Liver (tissue), 3 donors: ENCODE results near the gene ANTXR1.

Experiments
- EGR1 ChIP-seq, 2 donors: IDR thresholded peaks; 2 replicates each; pipeline ENCODE4 v1.6.1; 2016 to 2018; ENCODE audit warnings: antibody characterized with exemption in 2 of 2, low read depth in 2 of 2
- FOXA1 ChIP-seq: IDR thresholded peaks from 2 replicates; pipeline ENCODE4 v1.6.1; 2016; ENCODE audit warnings: antibody characterized with exemption
- GABPA ChIP-seq, 2 donors: IDR thresholded peaks in 1 of 2; conservative IDR thresholded peaks in 1 of 2; 2 replicates each; pipeline ENCODE4 v1.6.1; 2016; ENCODE audit warnings: antibody characterized with exemption in 2 of 2, mild to moderate bottlenecking in 1 of 2, moderate library complexity in 1 of 2
- JUND ChIP-seq, 2 donors: IDR thresholded peaks; 2 replicates each; pipeline ENCODE4 v1.6.1; 2016; ENCODE audit warnings: antibody characterized with exemption in 2 of 2
- RAD21 ChIP-seq, 2 donors: IDR thresholded peaks; 2 replicates each; pipeline ENCODE4 v1.6.1; 2016; ENCODE audit warnings: antibody characterized with exemption in 2 of 2, mild to moderate bottlenecking in 2 of 2
- RXRA ChIP-seq, 2 donors: IDR thresholded peaks; 2 replicates each; pipeline ENCODE4 v1.6.1; 2017 to 2018; ENCODE audit warnings: antibody characterized with exemption in 2 of 2, mild to moderate bottlenecking in 1 of 2
- SP1 ChIP-seq: IDR thresholded peaks from 2 replicates; pipeline ENCODE4 v1.6.1; 2018; ENCODE audit warnings: antibody characterized with exemption, mild to moderate bottlenecking
- TAF1 ChIP-seq: conservative IDR thresholded peaks from 2 replicates; pipeline ENCODE4 v1.6.1; 2016; ENCODE audit warnings: antibody characterized with exemption, mild to moderate bottlenecking
- YY1 ChIP-seq: IDR thresholded peaks from 2 replicates; pipeline ENCODE4 v1.6.1; 2016; ENCODE audit warnings: antibody characterized with exemption, mild to moderate bottlenecking
- TF ChIP-seq, protein P1 (sequence below): fragments of 150-350 bp; IDR thresholded peaks from 2 replicates; pipeline ENCODE4 v1.5.1; 2017; ENCODE audit warnings: improper control_type of control experiment, low read depth, low read length; ENCODE audit not compliant: missing input control
- TF ChIP-seq, protein P2 (sequence below): IDR thresholded peaks from 2 replicates; pipeline ENCODE4 v1.6.1; 2016; ENCODE audit warnings: antibody characterized with exemption
- TF ChIP-seq, protein P3 (sequence below): IDR thresholded peaks from 2 replicates; pipeline ENCODE4 v1.6.1; 2016; ENCODE audit warnings: antibody characterized with exemption, mild to moderate bottlenecking
- TF ChIP-seq, protein P4 (sequence below): IDR thresholded peaks from 2 replicates; pipeline ENCODE4 v1.6.1; 2016; ENCODE audit warnings: antibody characterized with exemption
- donor health status: healthy.
- donor health status: healthy.

DNA sequence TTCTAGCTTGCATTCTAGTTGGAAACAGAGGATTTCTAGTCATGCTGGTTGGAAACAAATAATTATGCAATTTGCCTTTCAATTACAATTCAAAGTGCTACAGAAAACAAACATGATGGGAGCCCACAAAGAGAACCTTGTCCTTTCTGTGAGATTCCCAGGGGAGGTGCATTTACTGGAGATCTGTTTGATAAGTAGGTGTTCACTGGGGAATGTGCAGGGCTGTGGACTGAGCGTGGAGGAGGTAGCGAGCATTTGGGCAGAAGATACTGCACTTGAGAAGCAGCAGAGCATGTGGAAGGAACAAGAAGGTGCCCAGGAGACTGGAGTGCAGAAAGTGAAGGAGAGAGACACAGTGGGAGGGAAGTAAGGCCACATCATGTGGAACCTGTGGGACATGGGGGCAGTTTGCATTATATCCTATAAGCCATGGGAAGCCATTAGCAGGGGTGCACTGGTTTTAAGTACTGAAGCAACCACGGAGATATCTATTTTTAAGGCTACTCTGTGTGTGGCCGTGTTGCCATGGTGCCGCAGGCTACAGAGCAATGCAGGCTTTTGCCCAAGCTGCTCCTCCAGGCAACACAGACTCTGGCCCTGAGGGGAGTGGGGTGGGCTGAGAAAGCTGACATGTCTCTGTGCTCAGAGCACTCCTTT, 154.0 kb downstream of the ANTXR1 start:
- TF ChIP-seq, protein P1, sequence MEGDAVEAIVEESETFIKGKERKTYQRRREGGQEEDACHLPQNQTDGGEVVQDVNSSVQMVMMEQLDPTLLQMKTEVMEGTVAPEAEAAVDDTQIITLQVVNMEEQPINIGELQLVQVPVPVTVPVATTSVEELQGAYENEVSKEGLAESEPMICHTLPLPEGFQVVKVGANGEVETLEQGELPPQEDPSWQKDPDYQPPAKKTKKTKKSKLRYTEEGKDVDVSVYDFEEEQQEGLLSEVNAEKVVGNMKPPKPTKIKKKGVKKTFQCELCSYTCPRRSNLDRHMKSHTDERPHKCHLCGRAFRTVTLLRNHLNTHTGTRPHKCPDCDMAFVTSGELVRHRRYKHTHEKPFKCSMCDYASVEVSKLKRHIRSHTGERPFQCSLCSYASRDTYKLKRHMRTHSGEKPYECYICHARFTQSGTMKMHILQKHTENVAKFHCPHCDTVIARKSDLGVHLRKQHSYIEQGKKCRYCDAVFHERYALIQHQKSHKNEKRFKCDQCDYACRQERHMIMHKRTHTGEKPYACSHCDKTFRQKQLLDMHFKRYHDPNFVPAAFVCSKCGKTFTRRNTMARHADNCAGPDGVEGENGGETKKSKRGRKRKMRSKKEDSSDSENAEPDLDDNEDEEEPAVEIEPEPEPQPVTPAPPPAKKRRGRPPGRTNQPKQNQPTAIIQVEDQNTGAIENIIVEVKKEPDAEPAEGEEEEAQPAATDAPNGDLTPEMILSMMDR, result no peak
- no peak for TF ChIP-seq YY1
- TF ChIP-seq RAD21 (IDR thresholded peaks at IDR 0.05), result peak; percentile 21 to 33
- TF ChIP-seq, protein P2, sequence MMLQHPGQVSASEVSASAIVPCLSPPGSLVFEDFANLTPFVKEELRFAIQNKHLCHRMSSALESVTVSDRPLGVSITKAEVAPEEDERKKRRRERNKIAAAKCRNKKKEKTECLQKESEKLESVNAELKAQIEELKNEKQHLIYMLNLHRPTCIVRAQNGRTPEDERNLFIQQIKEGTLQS, result no peak
- peak; percentile 41 for TF ChIP-seq SP1
- TF ChIP-seq, protein P3, sequence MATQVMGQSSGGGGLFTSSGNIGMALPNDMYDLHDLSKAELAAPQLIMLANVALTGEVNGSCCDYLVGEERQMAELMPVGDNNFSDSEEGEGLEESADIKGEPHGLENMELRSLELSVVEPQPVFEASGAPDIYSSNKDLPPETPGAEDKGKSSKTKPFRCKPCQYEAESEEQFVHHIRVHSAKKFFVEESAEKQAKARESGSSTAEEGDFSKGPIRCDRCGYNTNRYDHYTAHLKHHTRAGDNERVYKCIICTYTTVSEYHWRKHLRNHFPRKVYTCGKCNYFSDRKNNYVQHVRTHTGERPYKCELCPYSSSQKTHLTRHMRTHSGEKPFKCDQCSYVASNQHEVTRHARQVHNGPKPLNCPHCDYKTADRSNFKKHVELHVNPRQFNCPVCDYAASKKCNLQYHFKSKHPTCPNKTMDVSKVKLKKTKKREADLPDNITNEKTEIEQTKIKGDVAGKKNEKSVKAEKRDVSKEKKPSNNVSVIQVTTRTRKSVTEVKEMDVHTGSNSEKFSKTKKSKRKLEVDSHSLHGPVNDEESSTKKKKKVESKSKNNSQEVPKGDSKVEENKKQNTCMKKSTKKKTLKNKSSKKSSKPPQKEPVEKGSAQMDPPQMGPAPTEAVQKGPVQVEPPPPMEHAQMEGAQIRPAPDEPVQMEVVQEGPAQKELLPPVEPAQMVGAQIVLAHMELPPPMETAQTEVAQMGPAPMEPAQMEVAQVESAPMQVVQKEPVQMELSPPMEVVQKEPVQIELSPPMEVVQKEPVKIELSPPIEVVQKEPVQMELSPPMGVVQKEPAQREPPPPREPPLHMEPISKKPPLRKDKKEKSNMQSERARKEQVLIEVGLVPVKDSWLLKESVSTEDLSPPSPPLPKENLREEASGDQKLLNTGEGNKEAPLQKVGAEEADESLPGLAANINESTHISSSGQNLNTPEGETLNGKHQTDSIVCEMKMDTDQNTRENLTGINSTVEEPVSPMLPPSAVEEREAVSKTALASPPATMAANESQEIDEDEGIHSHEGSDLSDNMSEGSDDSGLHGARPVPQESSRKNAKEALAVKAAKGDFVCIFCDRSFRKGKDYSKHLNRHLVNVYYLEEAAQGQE, result no peak
- TF ChIP-seq GABPA (IDR thresholded peaks at IDR 0.05 in 1 of 2, conservative IDR thresholded peaks at IDR 0.05 in 1 of 2), result no peak
- TF ChIP-seq RXRA (IDR thresholded peaks at IDR 0.05), result peak in 1 of 2 donors; percentile 60
- TF ChIP-seq EGR1 (IDR thresholded peaks at IDR 0.05; ENCODE audit: low read depth in 2 of 2), result no peak
- TF ChIP-seq, protein P4, sequence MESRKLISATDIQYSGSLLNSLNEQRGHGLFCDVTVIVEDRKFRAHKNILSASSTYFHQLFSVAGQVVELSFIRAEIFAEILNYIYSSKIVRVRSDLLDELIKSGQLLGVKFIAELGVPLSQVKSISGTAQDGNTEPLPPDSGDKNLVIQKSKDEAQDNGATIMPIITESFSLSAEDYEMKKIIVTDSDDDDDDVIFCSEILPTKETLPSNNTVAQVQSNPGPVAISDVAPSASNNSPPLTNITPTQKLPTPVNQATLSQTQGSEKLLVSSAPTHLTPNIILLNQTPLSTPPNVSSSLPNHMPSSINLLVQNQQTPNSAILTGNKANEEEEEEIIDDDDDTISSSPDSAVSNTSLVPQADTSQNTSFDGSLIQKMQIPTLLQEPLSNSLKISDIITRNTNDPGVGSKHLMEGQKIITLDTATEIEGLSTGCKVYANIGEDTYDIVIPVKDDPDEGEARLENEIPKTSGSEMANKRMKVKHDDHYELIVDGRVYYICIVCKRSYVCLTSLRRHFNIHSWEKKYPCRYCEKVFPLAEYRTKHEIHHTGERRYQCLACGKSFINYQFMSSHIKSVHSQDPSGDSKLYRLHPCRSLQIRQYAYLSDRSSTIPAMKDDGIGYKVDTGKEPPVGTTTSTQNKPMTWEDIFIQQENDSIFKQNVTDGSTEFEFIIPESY, result peak; percentile 14
- no peak for TF ChIP-seq JUND (IDR thresholded peaks at IDR 0.05)
- no peak for TF ChIP-seq TAF1
- TF ChIP-seq FOXA1, result no peak
